Astrocyte (in vitro differentiated cells and primary cell): ENCODE data around the gene TEX53.

ENCODE experiments used
- EZH2 ChIP-seq: IDR thresholded peaks from 2 replicates; pipeline ENCODE4 v1.6.1; 2012; ENCODE audit warnings: mild to moderate bottlenecking, low read length, inconsistent platforms; ENCODE audit not compliant: insufficient read depth
- TF ChIP-seq, protein P1 (sequence below): IDR thresholded peaks from 2 replicates; pipeline ENCODE4 v1.5.1; 2011; ENCODE audit warnings: low read depth, mild to moderate bottlenecking, inconsistent platforms, low read length, moderate library complexity; ENCODE audit not compliant: insufficient read depth

DNA sequence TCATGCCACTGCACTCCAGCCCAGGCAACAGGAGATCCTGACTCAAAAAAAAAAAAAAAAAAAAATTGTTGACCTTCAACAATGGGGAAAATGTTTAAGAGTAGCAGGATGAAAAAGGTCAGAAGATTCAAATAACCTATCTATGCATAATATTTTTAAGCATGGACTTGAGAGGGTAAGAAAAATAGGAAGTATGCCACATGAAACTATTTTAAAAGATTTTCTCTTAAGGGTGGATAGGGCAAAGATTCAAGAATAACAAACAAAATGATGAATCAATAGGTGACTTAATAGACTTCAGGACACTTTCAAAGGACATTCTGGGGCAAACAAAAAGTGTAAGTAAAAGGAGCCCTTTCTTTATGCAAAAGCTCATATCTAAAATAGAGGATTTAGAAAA lies 21.2 kb upstream of the TEX53 start:
- TF ChIP-seq, protein P1, sequence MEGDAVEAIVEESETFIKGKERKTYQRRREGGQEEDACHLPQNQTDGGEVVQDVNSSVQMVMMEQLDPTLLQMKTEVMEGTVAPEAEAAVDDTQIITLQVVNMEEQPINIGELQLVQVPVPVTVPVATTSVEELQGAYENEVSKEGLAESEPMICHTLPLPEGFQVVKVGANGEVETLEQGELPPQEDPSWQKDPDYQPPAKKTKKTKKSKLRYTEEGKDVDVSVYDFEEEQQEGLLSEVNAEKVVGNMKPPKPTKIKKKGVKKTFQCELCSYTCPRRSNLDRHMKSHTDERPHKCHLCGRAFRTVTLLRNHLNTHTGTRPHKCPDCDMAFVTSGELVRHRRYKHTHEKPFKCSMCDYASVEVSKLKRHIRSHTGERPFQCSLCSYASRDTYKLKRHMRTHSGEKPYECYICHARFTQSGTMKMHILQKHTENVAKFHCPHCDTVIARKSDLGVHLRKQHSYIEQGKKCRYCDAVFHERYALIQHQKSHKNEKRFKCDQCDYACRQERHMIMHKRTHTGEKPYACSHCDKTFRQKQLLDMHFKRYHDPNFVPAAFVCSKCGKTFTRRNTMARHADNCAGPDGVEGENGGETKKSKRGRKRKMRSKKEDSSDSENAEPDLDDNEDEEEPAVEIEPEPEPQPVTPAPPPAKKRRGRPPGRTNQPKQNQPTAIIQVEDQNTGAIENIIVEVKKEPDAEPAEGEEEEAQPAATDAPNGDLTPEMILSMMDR = no peak
- no peak for TF ChIP-seq EZH2
